AG04449 (cell line): ENCODE data around the gene CRYGD.

Experiments
- CTCF ChIA-PET: fragments of 350-600 bp; formaldehyde crosslinking; extraction: SDS; loops from one replicate; lab custom pipeline; 2021; ENCODE audit warnings: antibody characterized with exemption; lab: Yijun Ruan, JAX
- POLR2A ChIA-PET: fragments of 400-600, 350-600 bp; formaldehyde crosslinking; extraction: SDS; loops from one replicate; lab custom pipeline; 2020; ENCODE audit warnings: antibody characterized with exemption, inconsistent platforms; lab: Yijun Ruan, JAX
- DNase-seq: peaks from one replicate; pipeline ENCODE4 v3.0.0-alpha.2; 2010; ENCODE audit warnings: low read depth, low spot score
- H3K4me3 ChIP-seq: 2 replicates; pipeline ENCODE4 v1.5.1; 2011; ENCODE audit warnings: low read depth, mild to moderate bottlenecking, control low read depth, low read length
- CTCF ChIP-seq: IDR thresholded peaks from one replicate; pipeline ENCODE4 v1.5.1; 2011; ENCODE audit warnings: mild to moderate bottlenecking, moderate library complexity, low read length, control low read depth, inconsistent platforms; ENCODE audit not compliant: insufficient read depth; ENCODE audit errors: missing control alignments

Gene CRYGD

GRCh38 chr2:208150956-208151355, 26.6 kb upstream of the CRYGD start:
- DNase-seq, result no peak
- POLR2A ChIA-PET, result no interaction called here
- CTCF ChIA-PET, result no interaction called here
- no peak for TF ChIP-seq CTCF
- H3K4me3 ChIP-seq, result no peak overlapping the region

- POLR2A ChIA-PET, result no interaction called here
- CTCF ChIA-PET, result no interaction called here
These were observed 25.8 kb upstream of the CRYGD start for GRCh38 chr2:208150094-208150493.

GRCh38 chr2:208148803-208149202, 24.5 kb upstream of the CRYGD start:
- TF ChIP-seq CTCF, result no peak
- ChIA-PET POLR2A (no interaction called here), CTCF (interaction anchor here (1.1 kb wide), 1 partner anchor 21 kb away, joined by 3 read pairs; no protein-coding TSS in a partner anchor)
- no peak for DNase-seq
- H3K4me3 ChIP-seq, result no peak overlapping the region

More at GRCh38 chr2:208150094-208150493, 25.8 kb upstream of the CRYGD start:
- no peak for TF ChIP-seq CTCF
- no peak overlapping the region for H3K4me3 ChIP-seq
- DNase-seq, result no peak

- no peak for DNase-seq
- no peak for TF ChIP-seq CTCF
- ChIA-PET POLR2A (no interaction called here), CTCF (interaction anchor here (1.3 kb wide), 2 partner anchors 26 to 28 kb away, joined by 5 read pairs; no protein-coding TSS in a partner anchor)
- no peak overlapping the region for H3K4me3 ChIP-seq
These were observed 23.4 kb upstream of the CRYGD start for GRCh38 chr2:208147759-208148158.

- H3K4me3 ChIP-seq, result no peak overlapping the region
- no peak for TF ChIP-seq CTCF
- POLR2A ChIA-PET, result no interaction called here
- no peak for DNase-seq
- CTCF ChIA-PET, result interaction anchor here (1.3 kb wide), 2 partner anchors 26 to 29 kb away, joined by 5 read pairs; no protein-coding TSS in a partner anchor
These were observed 22.7 kb upstream of the CRYGD start for GRCh38 chr2:208147008-208147407.

- TF ChIP-seq CTCF, result no peak
- no peak for DNase-seq
- POLR2A ChIA-PET, result no interaction called here
- H3K4me3 ChIP-seq, result no peak within 1 kb of the TSS
- CTCF ChIA-PET, result no interaction called here
These were observed 21.7 kb upstream of the CRYGD start, which contains the start of gene CRYGB for GRCh38 chr2:208146006-208146405. TSS of gene CRYGB (minus strand) at chr2:208146158. CDS start at chr2:208146120, 38 bp downstream.
